PFSK-1 (cell line): ENCODE results near the gene DIP2B.

ENCODE experiments used
- FOXP2 ChIP-seq: optimal IDR thresholded peaks from 2 replicates; pipeline ENCODE3; 2011; ENCODE audit warnings: borderline replicate concordance, control low read depth, inconsistent platforms; ENCODE audit not compliant: insufficient read depth; ENCODE audit errors: extremely low read length, extremely low read depth
- POLR2AphosphoS5 ChIP-seq: IDR thresholded peaks from 2 replicates; pipeline ENCODE4 v1.6.1; 2012; ENCODE audit warnings: low read depth, mild to moderate bottlenecking, control low read depth, low read length, moderate library complexity
- REST ChIP-seq, 2 experiments: IDR thresholded peaks; 2 replicates each; pipeline versions ENCODE4 v1.6.1 to v1.8.0; 2011 to 2012; ENCODE audit warnings: low read depth in 2 of 2, low read length in 2 of 2, control low read depth in 1 of 2, inconsistent platforms in 1 of 2, mild to moderate bottlenecking in 1 of 2, moderate library complexity in 1 of 2; ENCODE audit not compliant: insufficient read depth in 1 of 2
- SIN3A ChIP-seq: IDR thresholded peaks from 2 replicates; pipeline ENCODE4 v1.6.1; 2012; ENCODE audit warnings: mild to moderate bottlenecking, low read length, moderate library complexity, borderline replicate concordance; ENCODE audit not compliant: insufficient read depth
- TAF1 ChIP-seq: IDR thresholded peaks from 2 replicates; pipeline ENCODE4 v1.6.1; 2012; ENCODE audit warnings: low read length, control low read depth, borderline replicate concordance; ENCODE audit not compliant: insufficient read depth

DIP2B gene

GRCh38 chr12:50566066-50566465, 61.3 kb downstream of the DIP2B start:
- TF ChIP-seq POLR2AphosphoS5 = no peak
- no peak for TF ChIP-seq FOXP2
- no peak for TF ChIP-seq TAF1

GRCh38 chr12:50567926-50568325, 63.1 kb downstream of the DIP2B start:
- no peak for TF ChIP-seq FOXP2
- TF ChIP-seq TAF1 = no peak
- no peak for TF ChIP-seq SIN3A
- no peak for TF ChIP-seq REST (IDR thresholded peaks at IDR 0.05; ENCODE audit: insufficient read depth in 1 of 2, low read depth in 2 of 2, low read length in 2 of 2)
- TF ChIP-seq POLR2AphosphoS5 = no peak

GRCh38 chr12:50568338-50569091, 63.7 kb downstream of the DIP2B start:
- TF ChIP-seq SIN3A = no peak
- no peak for TF ChIP-seq POLR2AphosphoS5
- TF ChIP-seq TAF1 = no peak
- no peak for TF ChIP-seq FOXP2
- TF ChIP-seq REST (IDR thresholded peaks at IDR 0.05; ENCODE audit: insufficient read depth in 1 of 2, low read depth in 2 of 2, low read length in 2 of 2) = no peak

GRCh38 chr12:50569321-50569720, 64.5 kb downstream of the DIP2B start:
- no peak for TF ChIP-seq TAF1
- TF ChIP-seq REST (IDR thresholded peaks at IDR 0.05; ENCODE audit: insufficient read depth in 1 of 2, low read depth in 2 of 2, low read length in 2 of 2) = no peak
- no peak for TF ChIP-seq POLR2AphosphoS5
- TF ChIP-seq FOXP2 = no peak
- no peak for TF ChIP-seq SIN3A

GRCh38 chr12:50569876-50570275, 65.1 kb downstream of the DIP2B start:
- TF ChIP-seq SIN3A (no peak), FOXP2 (no peak), TAF1 (no peak), REST (IDR thresholded peaks at IDR 0.05; ENCODE audit: insufficient read depth in 1 of 2, low read depth in 2 of 2, low read length in 2 of 2) (no peak), POLR2AphosphoS5 (no peak)
